Measurements from ENCODE around the gene SLC26A8. TPM values are rescaled to one million over a fixed set of nuclear protein-coding genes. Genes with fewer than 3 reads are reported as not detected.

Gene SLC26A8
- total RNA-seq, 1 donor from 2014 or later = 0.29 TPM

DNA sequence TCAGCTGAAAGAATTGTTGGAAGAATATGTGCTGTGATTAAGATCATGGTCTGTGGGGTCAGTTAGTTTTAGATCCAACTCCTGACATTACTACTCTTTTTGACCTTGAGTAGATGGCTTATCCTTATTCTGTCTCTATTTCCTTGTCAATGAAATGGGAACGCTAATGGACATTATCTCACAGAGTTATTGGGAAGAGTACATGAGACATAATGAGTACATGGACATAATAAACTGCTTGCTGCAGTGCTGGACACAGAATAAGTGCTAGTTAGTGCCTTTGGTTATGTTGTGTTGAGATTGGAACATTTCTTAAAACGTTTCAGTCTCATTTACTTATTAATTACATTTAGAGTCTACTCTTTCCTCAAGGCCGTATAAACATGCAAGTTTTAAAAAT is 45.8 kb upstream of the SLC26A8 start:
- Mint-ChIP-seq H3K4me3 (ENCODE audit: unreplicated experiment) (no peak overlapping the region), H3K27ac (ENCODE audit: unreplicated experiment) (no peak overlapping the region), H3K36me3 (ENCODE audit: unreplicated experiment) (no peaks in the 10 kb centered on the region), H3K27me3 (ENCODE audit: unreplicated experiment) (no peaks in the 10 kb centered on the region), H3K4me1 (ENCODE audit: low read depth, unreplicated experiment) (peaks cover 3% of the 10 kb centered on the region), H3K9me3 (ENCODE audit: unreplicated experiment) (no peaks in the 10 kb centered on the region)
- TF ChIP-seq, protein P1, sequence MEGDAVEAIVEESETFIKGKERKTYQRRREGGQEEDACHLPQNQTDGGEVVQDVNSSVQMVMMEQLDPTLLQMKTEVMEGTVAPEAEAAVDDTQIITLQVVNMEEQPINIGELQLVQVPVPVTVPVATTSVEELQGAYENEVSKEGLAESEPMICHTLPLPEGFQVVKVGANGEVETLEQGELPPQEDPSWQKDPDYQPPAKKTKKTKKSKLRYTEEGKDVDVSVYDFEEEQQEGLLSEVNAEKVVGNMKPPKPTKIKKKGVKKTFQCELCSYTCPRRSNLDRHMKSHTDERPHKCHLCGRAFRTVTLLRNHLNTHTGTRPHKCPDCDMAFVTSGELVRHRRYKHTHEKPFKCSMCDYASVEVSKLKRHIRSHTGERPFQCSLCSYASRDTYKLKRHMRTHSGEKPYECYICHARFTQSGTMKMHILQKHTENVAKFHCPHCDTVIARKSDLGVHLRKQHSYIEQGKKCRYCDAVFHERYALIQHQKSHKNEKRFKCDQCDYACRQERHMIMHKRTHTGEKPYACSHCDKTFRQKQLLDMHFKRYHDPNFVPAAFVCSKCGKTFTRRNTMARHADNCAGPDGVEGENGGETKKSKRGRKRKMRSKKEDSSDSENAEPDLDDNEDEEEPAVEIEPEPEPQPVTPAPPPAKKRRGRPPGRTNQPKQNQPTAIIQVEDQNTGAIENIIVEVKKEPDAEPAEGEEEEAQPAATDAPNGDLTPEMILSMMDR (IDR thresholded peaks at IDR 0.05; ENCODE audit: partially characterized antibody, unreplicated experiment) = no peak
- no peak for DNase-seq

DNA sequence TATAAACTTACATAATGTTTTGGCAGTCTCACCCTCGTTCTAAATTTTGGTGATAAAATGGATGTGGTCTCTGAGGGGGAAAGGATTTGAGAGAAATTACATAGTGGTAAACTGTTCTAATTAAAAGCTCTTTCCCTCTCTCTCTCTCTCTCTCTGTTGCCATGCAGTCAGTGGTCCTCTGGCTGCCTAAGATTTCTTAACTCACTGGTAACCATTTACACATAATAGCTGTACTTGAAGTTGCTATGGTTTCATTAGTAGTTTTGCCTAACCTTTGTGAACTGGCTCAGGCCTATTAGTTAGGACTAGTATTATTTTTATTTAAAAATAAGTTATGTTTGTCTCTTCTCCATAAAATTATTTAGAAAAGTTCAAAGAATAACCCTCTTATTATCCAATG is 45.1 kb upstream of the SLC26A8 start:
- H3K9me3 Mint-ChIP-seq (ENCODE audit: unreplicated experiment) = no peaks in the 10 kb centered on the region
- peaks cover 5% of the 10 kb centered on the region for H3K4me1 Mint-ChIP-seq (ENCODE audit: low read depth, unreplicated experiment)
- TF ChIP-seq, protein P1 (IDR thresholded peaks at IDR 0.05; ENCODE audit: partially characterized antibody, unreplicated experiment) = no peak
- no peak overlapping the region for H3K27ac Mint-ChIP-seq (ENCODE audit: unreplicated experiment)
- H3K27me3 Mint-ChIP-seq (ENCODE audit: unreplicated experiment) = no peaks in the 10 kb centered on the region
- no peak overlapping the region for H3K4me3 Mint-ChIP-seq (ENCODE audit: unreplicated experiment)
- no peaks in the 10 kb centered on the region for H3K36me3 Mint-ChIP-seq (ENCODE audit: unreplicated experiment)
- DNase-seq = no peak

DNA sequence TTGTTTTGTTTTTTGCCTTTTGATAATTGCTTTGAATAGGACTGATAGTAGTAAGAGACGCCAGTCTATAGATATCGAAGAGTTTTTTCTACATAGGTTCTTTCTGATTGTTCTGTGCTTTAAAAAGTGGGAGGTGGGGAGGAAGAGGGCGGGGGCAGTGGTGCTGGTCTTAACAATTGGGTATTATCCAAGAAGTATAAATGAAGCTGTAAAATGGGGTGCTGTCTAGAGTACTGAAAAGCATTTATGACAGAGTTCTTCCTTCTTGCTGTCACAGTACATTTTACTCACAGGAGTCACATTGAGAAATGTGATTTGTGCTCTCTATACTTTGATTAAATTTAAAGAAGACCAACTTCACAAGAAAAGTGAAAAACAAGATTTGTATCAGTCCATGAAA is 44.1 kb upstream of the SLC26A8 start:
- peaks cover 10% of the 10 kb centered on the region for H3K4me1 Mint-ChIP-seq (ENCODE audit: low read depth, unreplicated experiment)
- no peaks in the 10 kb centered on the region for H3K27me3 Mint-ChIP-seq (ENCODE audit: unreplicated experiment)
- no peak overlapping the region for H3K4me3 Mint-ChIP-seq (ENCODE audit: unreplicated experiment)
- no peaks in the 10 kb centered on the region for H3K9me3 Mint-ChIP-seq (ENCODE audit: unreplicated experiment)
- no peaks in the 10 kb centered on the region for H3K36me3 Mint-ChIP-seq (ENCODE audit: unreplicated experiment)
- TF ChIP-seq, protein P1 (IDR thresholded peaks at IDR 0.05; ENCODE audit: partially characterized antibody, unreplicated experiment) = no peak
- no peak for DNase-seq
- H3K27ac Mint-ChIP-seq (ENCODE audit: unreplicated experiment) = no peak overlapping the region

DNA sequence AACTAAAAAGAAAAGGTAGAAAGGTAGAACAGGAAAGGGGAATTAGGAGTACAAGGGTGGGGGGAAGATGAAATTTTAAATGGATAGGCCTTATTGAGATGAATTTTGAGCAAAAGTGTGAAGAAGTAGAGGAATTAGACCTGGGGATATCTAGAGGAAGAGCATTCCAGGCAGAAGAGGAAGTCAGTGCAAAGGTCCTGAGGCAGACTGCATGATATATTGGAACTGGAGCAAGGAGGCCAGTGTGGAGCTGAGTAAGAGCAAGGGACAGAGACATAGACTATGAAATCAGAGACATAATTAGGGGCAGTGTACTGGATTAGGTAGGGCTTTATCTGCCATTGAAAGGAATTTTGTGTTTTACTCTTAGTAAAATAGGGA is 43.6 kb upstream of the SLC26A8 start:
- Mint-ChIP-seq H3K36me3 (ENCODE audit: unreplicated experiment) (no peaks in the 10 kb centered on the region), H3K27me3 (ENCODE audit: unreplicated experiment) (no peaks in the 10 kb centered on the region), H3K4me3 (ENCODE audit: unreplicated experiment) (no peak overlapping the region), H3K9me3 (ENCODE audit: unreplicated experiment) (no peaks in the 10 kb centered on the region), H3K4me1 (ENCODE audit: low read depth, unreplicated experiment) (peaks cover 10% of the 10 kb centered on the region), H3K27ac (ENCODE audit: unreplicated experiment) (no peak overlapping the region)
- TF ChIP-seq, protein P1 (IDR thresholded peaks at IDR 0.05; ENCODE audit: partially characterized antibody, unreplicated experiment) = no peak
- DNase-seq = no peak

DNA sequence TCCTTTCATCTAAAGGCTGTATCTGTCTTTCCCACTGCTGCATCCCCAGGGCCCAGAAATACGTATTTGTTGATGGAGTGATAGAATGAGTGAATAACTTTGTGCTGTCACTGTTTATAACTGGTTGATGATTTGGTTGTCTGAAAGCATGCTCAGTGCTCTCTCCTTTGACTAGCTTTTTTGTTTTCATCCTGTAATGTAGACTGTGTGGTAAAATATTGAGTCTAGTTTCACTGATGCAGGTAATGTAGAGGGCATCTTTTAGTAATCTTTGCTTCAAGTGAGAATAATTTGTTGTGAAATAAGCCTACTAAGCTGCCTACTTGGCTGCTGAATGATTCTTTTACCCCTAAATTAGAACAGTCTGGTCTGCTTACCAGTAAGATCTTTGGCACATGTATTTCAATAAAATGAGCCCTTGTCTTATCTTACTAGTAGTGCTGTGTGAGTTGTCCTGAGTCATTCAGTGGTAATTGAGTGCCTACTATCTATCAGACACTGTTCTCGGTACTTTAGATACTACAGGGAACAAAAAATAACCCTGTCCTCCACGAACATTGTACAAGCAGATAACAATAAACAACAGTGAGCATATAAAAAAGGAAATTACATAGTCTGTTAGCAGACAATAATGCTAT is 43.1 kb upstream of the SLC26A8 start:
- no peaks in the 10 kb centered on the region for H3K36me3 Mint-ChIP-seq (ENCODE audit: unreplicated experiment)
- H3K9me3 Mint-ChIP-seq (ENCODE audit: unreplicated experiment) = no peaks in the 10 kb centered on the region
- TF ChIP-seq, protein P1 (IDR thresholded peaks at IDR 0.05; ENCODE audit: partially characterized antibody, unreplicated experiment) = no peak
- no peak overlapping the region for H3K4me3 Mint-ChIP-seq (ENCODE audit: unreplicated experiment)
- H3K27me3 Mint-ChIP-seq (ENCODE audit: unreplicated experiment) = no peaks in the 10 kb centered on the region
- H3K4me1 Mint-ChIP-seq (ENCODE audit: low read depth, unreplicated experiment) = peaks cover 10% of the 10 kb centered on the region
- no peak for DNase-seq
- H3K27ac Mint-ChIP-seq (ENCODE audit: unreplicated experiment) = no peak overlapping the region

Measured in glutamatergic neuron (in vitro differentiated cells).